ENCODE data around the gene CHRNA4. TPM values are rescaled to one million over a fixed set of nuclear protein-coding genes. Genes with fewer than 3 reads are reported as not detected.
A peak's percentile ranks its signal among the peaks of the same experiment; 100 is the strongest.

The CHRNA4 gene
- total and polyA plus RNA-seq, 2 of the 13 experiments (the other 11 are each of a cell fraction or from before 2014, with no cell fraction given): not detected

GRCh38 chr20:63406011-63406410, 44.9 kb upstream of the CHRNA4 start (continued):
- TF ChIP-seq ZUFSP (CRISPR knock-in tag; IDR thresholded peaks at IDR 0.05; ENCODE audit: borderline replicate concordance): no peak
- no peak for TF ChIP-seq KLF16 (CRISPR knock-in tag; IDR thresholded peaks at IDR 0.05)

GRCh38 chr20:63405102-63405730, 44.1 kb upstream of the CHRNA4 start:
- no peak for DNase-seq (ENCODE audit: low spot score)

More at GRCh38 chr20:63405102-63405730, 44.1 kb upstream of the CHRNA4 start:
- Histone ChIP-seq H3K4me2 (ENCODE audit: low read depth, low read length) (no peak overlapping the region), H3K79me2 (ENCODE audit: insufficient read depth, low read length) (no peaks in the 10 kb centered on the region), H4K20me1 (ENCODE audit: insufficient read depth, low read length) (peaks cover 4% of the 10 kb centered on the region; the same call in 1 of the 2 replicates), H2AFZ (ENCODE audit: low read length) (no peak overlapping the region), H3K27ac (ENCODE audit: extremely low read length, insufficient read depth, low read length) (no peak overlapping the region), H3K9ac (ENCODE audit: insufficient read depth, low read depth, low read length) (no peak overlapping the region), H3K9me3 (ENCODE audit: low read length) (no peaks in the 10 kb centered on the region), H3K4me1 (ENCODE audit: insufficient read depth, low read length) (no peaks in the 10 kb centered on the region; the same call in 1 of the 2 replicates), H3K4me3 (replicated peaks in 1 of 3; ENCODE audit: insufficient read depth in 1 of 3, low read depth in 2 of 3, low read length in 3 of 3) (no peak overlapping the region), H3K36me3 (replicated peaks in 1 of 2; ENCODE audit: control insufficient read depth in 1 of 2, insufficient read depth in 2 of 2, low read length in 2 of 2) (no peaks in the 10 kb centered on the region), H3K27me3 (ENCODE audit: control insufficient read depth in 1 of 2, insufficient read depth in 2 of 2, low read length in 2 of 2) (peaks cover 44 to 94% of the 10 kb centered on the region in 2 experiments)
- CTCF ChIA-PET (ENCODE audit: low intra/inter-chr PET ratio, low total read pairs): no interaction called here
- intact Hi-C loops (cut with micrococcal nuclease; ENCODE audit: unreplicated experiment) (no loop called here), in situ Hi-C loops (cut with HindIII; ENCODE audit: extremely low pct_ligation_motif_present, low pct_unique_long_range_greater_than_20kb) (no loop called here)
- WGBS (ENCODE audit: low lambda C conversion rate): 23% methylated on average over 25 of the region's 31 CpGs
- FAIRE-seq: no peak
- POLR2A ChIA-PET: no interaction called here
- no TSS peak for BruUV-seq (replicated peaks)
- TF ChIP-seq ZNF563 (CRISPR knock-in tag; IDR thresholded peaks at IDR 0.05): no peak
- no peak for TF ChIP-seq SMC3 (IDR thresholded peaks at IDR 0.05; ENCODE audit: low read length)
- TF ChIP-seq TFAP4 (IDR thresholded peaks at IDR 0.05; ENCODE audit: borderline replicate concordance, low read depth): peak; percentile 25; the same call in 1 of the 2 replicates
- TF ChIP-seq AGO2 (optimal IDR thresholded peaks at IDR 0.05; ENCODE audit: low read depth, low read length): no peak
- ATAC-seq: no peak
